Type B pancreatic cell (in vitro differentiated cells): ENCODE results near the gene FAM171A1. TPM values are rescaled to one million over a fixed set of nuclear protein-coding genes. Genes with fewer than 3 reads are reported as not detected.
A peak's percentile ranks its signal among the peaks of the same experiment; 100 is the strongest.

ENCODE experiments used
- DNase-seq: peaks from one replicate; pipeline ENCODE4 v3.0.0; 2021; ENCODE audit warnings: mixed read lengths; ENCODE audit not compliant: unreplicated experiment; ENCODE audit errors: extremely low spot score
- H3K27ac Mint-ChIP-seq: 2 replicates; pipeline ENCODE4 v1.8.0; 2021; ENCODE audit warnings: mild to moderate bottlenecking, mixed read lengths
- H3K27me3 Mint-ChIP-seq: 2 replicates; pipeline ENCODE4 v1.8.0; 2021; ENCODE audit warnings: mixed read lengths
- H3K36me3 Mint-ChIP-seq: 2 replicates; pipeline ENCODE4 v1.8.0; 2021; ENCODE audit warnings: mixed read lengths
- H3K4me1 Mint-ChIP-seq: one replicate; pipeline ENCODE4 v1.8.0; 2021; ENCODE audit warnings: mixed read lengths; ENCODE audit not compliant: unreplicated experiment
- H3K4me3 Mint-ChIP-seq: 2 replicates; pipeline ENCODE4 v1.8.0; 2021; ENCODE audit warnings: mild to moderate bottlenecking, mixed read lengths
- H3K9me3 Mint-ChIP-seq: 2 replicates; pipeline ENCODE4 v1.8.0; 2021; ENCODE audit warnings: mixed read lengths
- CTCF ChIP-seq: fragments of 200-600 bp; sonication (generic); conservative IDR thresholded peaks from 2 replicates; pipeline ENCODE4 v1.5.0; 2021; ENCODE audit warnings: antibody characterized with exemption, mild to moderate bottlenecking
- total RNA-seq: library from RNA; stranded (reverse); gene quantifications from 2 replicates; pipeline ENCODE4 v1.2.1, GENCODE V29; 2021; ENCODE audit warnings: low replicate concordance

Gene FAM171A1
- total RNA-seq, 1 donor from 2014 or later = 49.3 TPM

GRCh38 chr10:15300145-15300544 lies 70.9 kb downstream of the FAM171A1 start:
- TF ChIP-seq CTCF = no peak
- no peak for DNase-seq
- H3K27me3 Mint-ChIP-seq = no peaks in the 10 kb centered on the region
- peaks cover 19% of the 10 kb centered on the region for H3K4me1 Mint-ChIP-seq
- no peaks in the 10 kb centered on the region for H3K36me3 Mint-ChIP-seq
- no peak overlapping the region for H3K4me3 Mint-ChIP-seq
- no peaks in the 10 kb centered on the region for H3K9me3 Mint-ChIP-seq
- H3K27ac Mint-ChIP-seq = no peak overlapping the region

- DNase-seq = no peak
- H3K36me3 Mint-ChIP-seq = no peaks in the 10 kb centered on the region
- no peak overlapping the region for H3K4me3 Mint-ChIP-seq
- no peaks in the 10 kb centered on the region for H3K27me3 Mint-ChIP-seq
- H3K4me1 Mint-ChIP-seq = peaks cover 25% of the 10 kb centered on the region
- H3K27ac Mint-ChIP-seq = no peak overlapping the region
- TF ChIP-seq CTCF = no peak
- no peaks in the 10 kb centered on the region for H3K9me3 Mint-ChIP-seq
Observed at GRCh38 chr10:15296701-15297100, 74.4 kb downstream of the FAM171A1 start.

GRCh38 chr10:15295537-15296325 lies 75.4 kb downstream of the FAM171A1 start:
- peaks cover 24% of the 10 kb centered on the region for H3K4me1 Mint-ChIP-seq

GRCh38 chr10:15293862-15294842 lies 76.9 kb downstream of the FAM171A1 start:
- H3K4me1 Mint-ChIP-seq = peaks cover 22% of the 10 kb centered on the region
- H3K36me3 Mint-ChIP-seq = no peaks in the 10 kb centered on the region
- no peak for TF ChIP-seq CTCF
- H3K27me3 Mint-ChIP-seq = no peaks in the 10 kb centered on the region
- H3K4me3 Mint-ChIP-seq = no peak overlapping the region
- H3K9me3 Mint-ChIP-seq = no peaks in the 10 kb centered on the region
- peak overlapping the region; percentile 20 for H3K27ac Mint-ChIP-seq
- no peak for DNase-seq

More at GRCh38 chr10:15295537-15296325, 75.4 kb downstream of the FAM171A1 start:
- H3K4me3 Mint-ChIP-seq = no peak overlapping the region
- TF ChIP-seq CTCF = no peak
- H3K9me3 Mint-ChIP-seq = no peaks in the 10 kb centered on the region
- no peaks in the 10 kb centered on the region for H3K27me3 Mint-ChIP-seq
- H3K36me3 Mint-ChIP-seq = no peaks in the 10 kb centered on the region
- DNase-seq = no peak
- no peak overlapping the region for H3K27ac Mint-ChIP-seq

GRCh38 chr10:15290671-15291070 lies 80.4 kb downstream of the FAM171A1 start:
- Mint-ChIP-seq H3K27me3 (no peaks in the 10 kb centered on the region), H3K4me3 (no peak overlapping the region), H3K4me1 (peaks cover 17% of the 10 kb centered on the region), H3K9me3 (no peaks in the 10 kb centered on the region), H3K27ac (no peak overlapping the region), H3K36me3 (peaks cover 4% of the 10 kb centered on the region)
- no peak for DNase-seq
- no peak for TF ChIP-seq CTCF
